SK-N-SH treated with all-trans-retinoic acid at 6 μM for 48 hours (cell line): ENCODE measurements around the gene CFAP58.

ENCODE experiments used
- ESRRG ChIP-seq: fragments of 250-450 bp; sonication (Bioruptor Pico); IDR thresholded peaks from 2 replicates; pipeline ENCODE4 v1.6.1; 2021; ENCODE audit warnings: mild to moderate bottlenecking
- OSR1 ChIP-seq: fragments of 250-450 bp; sonication (Bioruptor Pico); IDR thresholded peaks from 2 replicates; pipeline ENCODE4 v1.8.0; 2022; ENCODE audit warnings: moderate library complexity, mild to moderate bottlenecking, inconsistent platforms
- PPARA ChIP-seq: fragments of 250-450 bp; sonication (Bioruptor Pico); IDR thresholded peaks from 2 replicates; pipeline ENCODE4 v1.5.0; 2020; ENCODE audit warnings: mild to moderate bottlenecking, borderline replicate concordance
- SNAI2 ChIP-seq: fragments of 250-450 bp; sonication (Bioruptor Pico); IDR thresholded peaks from 2 replicates; pipeline ENCODE4 v1.5.0; 2020; ENCODE audit warnings: mild to moderate bottlenecking, moderate library complexity
- ZC3H10 ChIP-seq: fragments of 250-450 bp; sonication (Bioruptor Pico); IDR thresholded peaks from 2 replicates; pipeline ENCODE4 v1.5.1; 2021; ENCODE audit warnings: mild to moderate bottlenecking, moderate library complexity
- ZFP3 ChIP-seq: fragments of 250-450 bp; sonication (Bioruptor Pico); IDR thresholded peaks from 2 replicates; pipeline ENCODE4 v1.5.0; 2020; ENCODE audit warnings: mild to moderate bottlenecking, moderate library complexity
- ZNF565 ChIP-seq: fragments of 450-650 bp; formaldehyde crosslinking; conservative IDR thresholded peaks from 2 replicates; pipeline ENCODE4 v1.5.0; 2020; ENCODE audit warnings: low read depth, mild to moderate bottlenecking, moderate library complexity
- ZNF70 ChIP-seq: fragments of 450-650 bp; formaldehyde crosslinking; IDR thresholded peaks from 2 replicates; pipeline ENCODE4 v1.5.0; 2020; ENCODE audit warnings: mild to moderate bottlenecking, moderate library complexity
- ZNF8 ChIP-seq: fragments of 450-650 bp; formaldehyde crosslinking; IDR thresholded peaks from 2 replicates; pipeline ENCODE4 v1.5.0; 2020; ENCODE audit warnings: mild to moderate bottlenecking, moderate library complexity
- TF ChIP-seq, protein P1 (sequence below): fragments of 250-450 bp; sonication (Bioruptor Pico); IDR thresholded peaks from 2 replicates; pipeline ENCODE4 v1.8.0; 2020; ENCODE audit warnings: mild to moderate bottlenecking, moderate library complexity, borderline replicate concordance
- TF ChIP-seq, protein P2 (sequence below): fragments of 250-450 bp; sonication (Bioruptor Pico); IDR thresholded peaks from 2 replicates; pipeline ENCODE4 v1.8.0; 2021; ENCODE audit warnings: low read depth, mild to moderate bottlenecking, moderate library complexity, borderline replicate concordance
- TF ChIP-seq, protein P3 (sequence below): fragments of 250-450 bp; sonication (Bioruptor Pico); IDR thresholded peaks from 2 replicates; pipeline ENCODE4 v1.5.0; 2020; ENCODE audit warnings: mild to moderate bottlenecking, moderate library complexity
- TF ChIP-seq, protein P4 (sequence below): fragments of 250-450 bp; sonication (Bioruptor Pico); IDR thresholded peaks from 2 replicates; pipeline ENCODE4 v1.5.1; 2021; ENCODE audit warnings: mild to moderate bottlenecking, moderate library complexity

DNA sequence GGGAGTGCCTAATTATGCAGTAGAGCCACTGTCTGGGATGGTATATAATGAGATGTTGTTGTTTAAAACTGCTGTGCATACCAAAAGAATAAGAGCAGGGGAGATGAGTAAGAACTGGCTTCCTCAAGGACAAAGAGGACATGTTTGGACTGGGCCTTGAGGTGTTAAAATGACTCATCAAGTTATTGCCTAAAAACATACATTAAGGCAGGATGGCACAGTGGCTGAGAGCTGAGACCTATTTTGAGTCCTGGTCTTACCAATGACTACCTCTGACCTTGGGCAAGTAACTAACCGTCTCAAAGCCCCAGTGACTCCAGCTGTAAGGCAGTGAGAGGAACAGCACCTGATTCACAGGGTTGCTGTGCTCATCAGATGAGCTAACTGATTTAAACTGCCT, 71.1 kb downstream of the CFAP58 start:
- no peak for TF ChIP-seq ZC3H10 (CRISPR knock-in tag)
- TF ChIP-seq, protein P1, sequence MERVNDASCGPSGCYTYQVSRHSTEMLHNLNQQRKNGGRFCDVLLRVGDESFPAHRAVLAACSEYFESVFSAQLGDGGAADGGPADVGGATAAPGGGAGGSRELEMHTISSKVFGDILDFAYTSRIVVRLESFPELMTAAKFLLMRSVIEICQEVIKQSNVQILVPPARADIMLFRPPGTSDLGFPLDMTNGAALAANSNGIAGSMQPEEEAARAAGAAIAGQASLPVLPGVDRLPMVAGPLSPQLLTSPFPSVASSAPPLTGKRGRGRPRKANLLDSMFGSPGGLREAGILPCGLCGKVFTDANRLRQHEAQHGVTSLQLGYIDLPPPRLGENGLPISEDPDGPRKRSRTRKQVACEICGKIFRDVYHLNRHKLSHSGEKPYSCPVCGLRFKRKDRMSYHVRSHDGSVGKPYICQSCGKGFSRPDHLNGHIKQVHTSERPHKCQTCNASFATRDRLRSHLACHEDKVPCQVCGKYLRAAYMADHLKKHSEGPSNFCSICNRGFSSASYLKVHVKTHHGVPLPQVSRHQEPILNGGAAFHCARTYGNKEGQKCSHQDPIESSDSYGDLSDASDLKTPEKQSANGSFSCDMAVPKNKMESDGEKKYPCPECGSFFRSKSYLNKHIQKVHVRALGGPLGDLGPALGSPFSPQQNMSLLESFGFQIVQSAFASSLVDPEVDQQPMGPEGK (CRISPR knock-in tag): no peak
- TF ChIP-seq, protein P2, sequence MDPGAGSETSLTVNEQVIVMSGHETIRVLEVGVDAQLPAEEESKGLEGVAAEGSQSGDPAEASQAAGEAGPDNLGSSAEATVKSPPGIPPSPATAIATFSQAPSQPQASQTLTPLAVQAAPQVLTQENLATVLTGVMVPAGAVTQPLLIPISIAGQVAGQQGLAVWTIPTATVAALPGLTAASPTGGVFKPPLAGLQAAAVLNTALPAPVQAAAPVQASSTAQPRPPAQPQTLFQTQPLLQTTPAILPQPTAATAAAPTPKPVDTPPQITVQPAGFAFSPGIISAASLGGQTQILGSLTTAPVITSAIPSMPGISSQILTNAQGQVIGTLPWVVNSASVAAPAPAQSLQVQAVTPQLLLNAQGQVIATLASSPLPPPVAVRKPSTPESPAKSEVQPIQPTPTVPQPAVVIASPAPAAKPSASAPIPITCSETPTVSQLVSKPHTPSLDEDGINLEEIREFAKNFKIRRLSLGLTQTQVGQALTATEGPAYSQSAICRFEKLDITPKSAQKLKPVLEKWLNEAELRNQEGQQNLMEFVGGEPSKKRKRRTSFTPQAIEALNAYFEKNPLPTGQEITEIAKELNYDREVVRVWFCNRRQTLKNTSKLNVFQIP: no peak
- no peak for TF ChIP-seq SNAI2 (CRISPR knock-in tag)
- TF ChIP-seq ZNF565 (CRISPR knock-in tag): no peak
- no peak for TF ChIP-seq ESRRG (CRISPR knock-in tag)
- no peak for TF ChIP-seq ZNF8 (CRISPR knock-in tag)
- no peak for TF ChIP-seq OSR1
- TF ChIP-seq, protein P3, sequence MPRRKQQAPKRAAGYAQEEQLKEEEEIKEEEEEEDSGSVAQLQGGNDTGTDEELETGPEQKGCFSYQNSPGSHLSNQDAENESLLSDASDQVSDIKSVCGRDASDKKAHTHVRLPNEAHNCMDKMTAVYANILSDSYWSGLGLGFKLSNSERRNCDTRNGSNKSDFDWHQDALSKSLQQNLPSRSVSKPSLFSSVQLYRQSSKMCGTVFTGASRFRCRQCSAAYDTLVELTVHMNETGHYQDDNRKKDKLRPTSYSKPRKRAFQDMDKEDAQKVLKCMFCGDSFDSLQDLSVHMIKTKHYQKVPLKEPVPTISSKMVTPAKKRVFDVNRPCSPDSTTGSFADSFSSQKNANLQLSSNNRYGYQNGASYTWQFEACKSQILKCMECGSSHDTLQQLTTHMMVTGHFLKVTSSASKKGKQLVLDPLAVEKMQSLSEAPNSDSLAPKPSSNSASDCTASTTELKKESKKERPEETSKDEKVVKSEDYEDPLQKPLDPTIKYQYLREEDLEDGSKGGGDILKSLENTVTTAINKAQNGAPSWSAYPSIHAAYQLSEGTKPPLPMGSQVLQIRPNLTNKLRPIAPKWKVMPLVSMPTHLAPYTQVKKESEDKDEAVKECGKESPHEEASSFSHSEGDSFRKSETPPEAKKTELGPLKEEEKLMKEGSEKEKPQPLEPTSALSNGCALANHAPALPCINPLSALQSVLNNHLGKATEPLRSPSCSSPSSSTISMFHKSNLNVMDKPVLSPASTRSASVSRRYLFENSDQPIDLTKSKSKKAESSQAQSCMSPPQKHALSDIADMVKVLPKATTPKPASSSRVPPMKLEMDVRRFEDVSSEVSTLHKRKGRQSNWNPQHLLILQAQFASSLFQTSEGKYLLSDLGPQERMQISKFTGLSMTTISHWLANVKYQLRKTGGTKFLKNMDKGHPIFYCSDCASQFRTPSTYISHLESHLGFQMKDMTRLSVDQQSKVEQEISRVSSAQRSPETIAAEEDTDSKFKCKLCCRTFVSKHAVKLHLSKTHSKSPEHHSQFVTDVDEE (CRISPR knock-in tag): no peak
- no peak for TF ChIP-seq ZFP3
- TF ChIP-seq PPARA (CRISPR knock-in tag): no peak
- TF ChIP-seq, protein P4, sequence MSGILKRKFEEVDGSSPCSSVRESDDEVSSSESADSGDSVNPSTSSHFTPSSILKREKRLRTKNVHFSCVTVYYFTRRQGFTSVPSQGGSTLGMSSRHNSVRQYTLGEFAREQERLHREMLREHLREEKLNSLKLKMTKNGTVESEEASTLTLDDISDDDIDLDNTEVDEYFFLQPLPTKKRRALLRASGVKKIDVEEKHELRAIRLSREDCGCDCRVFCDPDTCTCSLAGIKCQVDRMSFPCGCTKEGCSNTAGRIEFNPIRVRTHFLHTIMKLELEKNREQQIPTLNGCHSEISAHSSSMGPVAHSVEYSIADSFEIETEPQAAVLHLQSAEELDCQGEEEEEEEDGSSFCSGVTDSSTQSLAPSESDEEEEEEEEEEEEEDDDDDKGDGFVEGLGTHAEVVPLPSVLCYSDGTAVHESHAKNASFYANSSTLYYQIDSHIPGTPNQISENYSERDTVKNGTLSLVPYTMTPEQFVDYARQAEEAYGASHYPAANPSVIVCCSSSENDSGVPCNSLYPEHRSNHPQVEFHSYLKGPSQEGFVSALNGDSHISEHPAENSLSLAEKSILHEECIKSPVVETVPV (CRISPR knock-in tag): no peak
- TF ChIP-seq ZNF70 (CRISPR knock-in tag): no peak
